ENCODE data around the gene CYP3A4.

GRCh38 chr7:99822731-99823718 lies 39.0 kb upstream of the CYP3A4 start:
- TF ChIP-seq CTCF (IDR thresholded peaks at IDR 0.05; ENCODE audit: insufficient read depth, low read length, poor library complexity, severe bottlenecking) = no peak
- TF ChIP-seq EZH2phosphoT487 (conservative IDR thresholded peaks at IDR 0.05; ENCODE audit: low read length) = no peak

Measured in SU-DHL-6 (cell line).